HG03432 (cell line): ENCODE data around the gene ZFAND3.

ENCODE experiments used
- ATAC-seq: cut with Tn5 transposase; IDR thresholded peaks from one replicate; pipeline ENCODE4 v1.9.1; 2021; ENCODE audit warnings: mild to moderate bottlenecking, moderate library complexity; ENCODE audit not compliant: unreplicated experiment

ZFAND3 gene

GRCh38 chr6:38161331-38161730 is 341.8 kb downstream of the ZFAND3 start:
- no peak for ATAC-seq

GRCh38 chr6:38161754-38162492 is 342.4 kb downstream of the ZFAND3 start:
- ATAC-seq: no peak

- no peak for ATAC-seq
Measured at GRCh38 chr6:38162493-38163185, 343.1 kb downstream of the ZFAND3 start.

GRCh38 chr6:38163186-38164130 is 343.9 kb downstream of the ZFAND3 start:
- no peak for ATAC-seq

- ATAC-seq: no peak
Measured at GRCh38 chr6:38164131-38164481, 344.6 kb downstream of the ZFAND3 start.

- ATAC-seq: no peak
Measured at GRCh38 chr6:38164671-38165108, 345.2 kb downstream of the ZFAND3 start.

GRCh38 chr6:38166411-38167240 is 347.1 kb downstream of the ZFAND3 start:
- no peak for ATAC-seq

GRCh38 chr6:38167598-38167997 is 348.1 kb downstream of the ZFAND3 start:
- no peak for ATAC-seq

GRCh38 chr6:38168126-38168525 is 348.6 kb downstream of the ZFAND3 start:
- no peak for ATAC-seq

GRCh38 chr6:38168699-38169098 is 349.2 kb downstream of the ZFAND3 start:
- no peak for ATAC-seq

- ATAC-seq: no peak
Measured at GRCh38 chr6:38169221-38169976, 349.9 kb downstream of the ZFAND3 start.

- ATAC-seq: no peak
Measured at GRCh38 chr6:38169977-38170526, 350.5 kb downstream of the ZFAND3 start.

GRCh38 chr6:38170666-38171355 is 351.3 kb downstream of the ZFAND3 start:
- no peak for ATAC-seq

GRCh38 chr6:38171997-38172738 is 352.6 kb downstream of the ZFAND3 start:
- ATAC-seq: no peak

GRCh38 chr6:38172739-38173410 is 353.3 kb downstream of the ZFAND3 start:
- ATAC-seq: no peak

- no peak for ATAC-seq
Measured at GRCh38 chr6:38173909-38174308, 354.4 kb downstream of the ZFAND3 start.

GRCh38 chr6:38174315-38174714 is 354.8 kb downstream of the ZFAND3 start:
- no peak for ATAC-seq
